ENCODE measurements around the gene GOLGA6A.
"Not testable (repeated sequence)": the region's sequence is repeated elsewhere in the genome, so short reads cannot be mapped to it uniquely, and the experiment has no call there.

GOLGA6A gene

DNA sequence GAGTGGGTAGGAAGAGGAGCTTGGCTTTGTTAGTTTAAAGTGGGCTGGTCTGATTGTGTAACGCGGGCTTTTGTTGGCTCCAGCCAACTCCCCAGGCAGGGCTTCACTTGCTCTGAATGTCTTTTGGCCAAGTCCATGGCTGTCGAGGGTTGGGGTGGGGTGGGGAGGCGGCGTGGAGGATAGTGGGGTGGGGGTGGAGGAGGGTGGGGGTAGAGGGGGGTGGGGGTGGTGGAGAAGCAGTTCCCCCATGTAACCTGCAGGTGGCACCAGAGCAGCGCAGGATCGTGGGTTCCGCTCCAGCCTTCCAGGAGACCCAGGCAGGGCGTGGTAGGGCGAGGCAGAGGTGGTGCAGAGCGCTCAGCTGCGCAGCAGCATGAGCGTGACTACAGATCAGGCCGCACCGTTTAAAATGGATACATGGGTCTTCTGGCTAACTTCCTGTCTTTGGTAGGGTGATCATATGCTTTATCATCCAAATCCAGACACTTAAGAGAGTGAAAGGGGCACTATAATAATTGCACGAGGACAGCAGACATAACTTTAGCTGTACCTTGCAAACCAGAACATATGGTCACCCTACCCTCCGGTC is 28.3 kb downstream of the GOLGA6A start:
- DNase-seq: peak in 45 of 56 donors; percentile 0 to 74 (median 37)

- DNase-seq: no peak
Measured at GRCh38 chr15:74053517-74053916, 28.8 kb downstream of the GOLGA6A start.

GRCh38 chr15:74052271-74053260 is 29.8 kb downstream of the GOLGA6A start:
- DNase-seq: not testable (repeated sequence)

GRCh38 chr15:74050556-74051234 is 31.7 kb downstream of the GOLGA6A start:
- no peak for DNase-seq

DNA sequence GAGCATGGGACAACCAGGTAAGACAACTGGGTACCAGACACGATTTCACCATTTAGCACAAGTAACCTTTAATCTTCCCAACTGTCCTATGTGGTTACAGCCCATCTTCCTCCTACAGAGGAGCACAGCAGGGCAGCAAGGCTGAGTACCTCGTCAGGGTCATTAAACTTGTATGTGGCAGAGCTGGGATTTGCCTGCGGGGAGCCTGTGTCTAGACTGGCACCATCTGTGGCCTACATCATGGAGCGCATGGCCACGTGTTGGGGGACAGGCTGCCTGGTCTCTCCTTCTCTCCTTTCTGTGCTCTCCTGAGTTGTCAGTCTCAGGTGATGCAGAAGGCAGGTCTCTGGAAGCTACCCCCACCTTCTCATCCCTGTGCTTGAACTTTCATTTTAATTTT is 32.2 kb downstream of the GOLGA6A start:
- DNase-seq: no peak

DNA sequence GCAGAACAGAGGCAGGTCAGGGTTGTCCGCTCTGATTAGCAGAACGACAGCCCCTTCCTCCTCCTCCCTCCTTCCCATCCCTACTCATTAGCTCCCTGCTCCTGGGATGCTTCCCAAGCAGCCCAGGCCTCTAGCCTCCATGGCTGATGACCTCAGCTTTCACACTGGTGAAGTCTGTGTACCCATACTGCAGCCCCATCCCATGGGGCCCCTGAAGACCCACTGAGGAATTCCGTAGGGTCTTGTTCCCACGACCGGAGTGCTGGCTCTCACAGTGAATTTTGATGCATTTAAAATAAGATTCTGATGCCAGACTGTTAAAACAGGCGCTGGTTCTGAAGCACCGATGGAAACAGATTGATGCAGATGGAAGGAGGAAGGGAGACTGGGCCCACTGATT is 36.1 kb downstream of the GOLGA6A start:
- DNase-seq: no peak

DNA sequence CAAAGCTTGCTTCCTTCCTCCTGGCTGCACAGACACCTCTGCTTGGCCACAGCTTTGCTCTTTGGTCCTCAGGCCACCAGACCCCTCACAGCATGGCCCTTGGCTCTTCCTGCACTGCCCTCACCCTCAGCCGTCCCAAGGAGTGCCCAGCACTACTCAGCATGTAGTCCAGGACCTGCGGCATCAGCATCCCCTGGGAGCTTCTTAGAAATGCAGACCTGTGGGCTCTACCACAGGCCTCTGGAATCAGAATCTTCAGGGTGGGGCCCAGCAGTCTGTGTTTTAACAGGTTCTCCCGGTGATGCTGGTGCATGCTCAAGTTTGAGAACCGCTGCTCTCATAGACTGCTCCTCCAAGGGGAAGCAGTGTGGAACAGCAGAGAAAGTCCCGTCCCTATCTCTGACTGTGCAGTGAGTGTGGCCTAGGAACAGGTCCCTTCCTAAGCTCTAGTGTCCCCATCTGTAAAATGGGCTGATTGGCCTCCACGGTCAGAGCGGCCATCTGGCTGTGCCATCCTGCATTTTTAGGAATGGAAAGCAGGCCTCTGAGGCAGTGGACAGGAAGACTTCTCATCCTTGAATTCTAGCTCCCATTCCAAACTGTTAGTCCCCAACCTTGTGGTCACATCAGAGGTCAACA is 36.6 kb downstream of the GOLGA6A start:
- DNase-seq: no peak

- no peak for DNase-seq
Measured at GRCh38 chr15:74045184-74045583, 37.2 kb downstream of the GOLGA6A start.

- DNase-seq: no peak
Measured at GRCh38 chr15:74044267-74045110, 37.9 kb downstream of the GOLGA6A start.

GRCh38 chr15:74043425-74044266 is 38.7 kb downstream of the GOLGA6A start:
- no peak for DNase-seq

- no peak for DNase-seq
Measured at GRCh38 chr15:74042603-74043424, 39.5 kb downstream of the GOLGA6A start.

DNA sequence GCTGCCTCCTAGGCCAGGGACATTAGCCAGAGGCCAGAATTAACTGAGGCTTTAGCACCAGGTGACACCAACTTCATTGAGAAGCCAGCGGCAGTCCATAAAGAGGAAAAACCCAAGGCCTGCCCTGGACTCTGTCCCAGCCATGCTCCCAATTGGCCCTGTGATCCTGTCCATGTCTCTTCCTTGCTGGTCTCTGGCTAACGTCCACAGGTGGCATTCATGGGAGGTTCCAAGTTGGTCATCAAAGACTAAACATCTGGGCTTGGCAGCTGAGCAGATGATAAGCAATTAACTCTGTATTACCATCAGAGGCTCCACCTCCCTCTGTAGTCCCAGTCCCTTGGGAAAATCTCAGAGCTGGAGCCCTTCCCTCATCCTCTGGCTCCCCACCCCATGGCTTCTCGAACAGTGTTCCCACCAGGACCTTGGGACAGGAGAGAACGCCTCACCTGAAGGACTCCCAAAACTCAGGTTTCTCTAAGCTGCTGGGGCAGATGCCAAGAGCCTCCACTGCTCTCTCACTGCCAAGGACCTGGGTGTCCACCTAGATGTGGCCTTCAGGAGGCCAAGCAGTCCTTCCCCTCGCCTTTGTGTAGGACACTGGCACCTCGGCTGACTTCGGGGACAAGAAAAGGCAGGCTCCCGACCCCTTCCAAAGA is 40.4 kb downstream of the GOLGA6A start:
- no peak for DNase-seq

- DNase-seq: no peak
Measured at GRCh38 chr15:74041311-74041756, 41.0 kb downstream of the GOLGA6A start.

DNA sequence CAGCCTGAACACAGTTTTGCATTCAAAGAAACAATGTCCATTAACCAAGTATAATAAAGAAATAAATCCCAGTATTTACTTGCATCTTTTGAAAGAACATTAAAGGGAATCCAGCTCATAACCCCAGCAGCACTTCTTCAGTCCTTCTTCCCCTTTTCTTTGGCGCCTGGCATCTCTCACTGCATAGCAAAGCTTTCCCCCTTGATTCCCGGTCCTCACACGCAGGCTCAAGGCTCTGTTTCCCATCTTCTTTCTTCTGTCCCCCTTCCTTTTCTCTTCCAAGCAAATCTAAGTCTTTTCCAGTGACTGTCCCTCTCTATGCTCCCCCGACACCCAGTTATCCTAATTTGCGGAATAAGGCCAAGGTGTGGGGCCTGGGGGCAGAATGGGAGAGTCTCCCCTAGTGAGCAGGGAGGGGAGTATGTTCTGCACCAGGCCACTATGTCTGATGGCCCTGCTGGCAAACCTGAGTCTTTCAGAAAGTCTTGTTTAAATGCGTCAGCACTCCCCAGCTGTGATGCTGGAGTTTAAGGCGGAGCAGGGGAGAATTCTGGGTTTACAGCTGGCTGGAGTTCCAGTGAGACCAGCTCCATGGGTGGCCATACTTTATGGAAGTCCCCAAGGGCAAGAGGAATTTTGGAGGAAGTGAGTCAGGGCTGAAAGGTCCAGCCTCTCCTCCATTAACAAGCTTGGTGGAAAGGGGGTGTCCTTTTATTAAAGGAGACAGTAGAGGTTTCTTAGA is 42.1 kb downstream of the GOLGA6A start:
- DNase-seq: no peak

GRCh38 chr15:74039656-74040010 is 42.7 kb downstream of the GOLGA6A start:
- no peak for DNase-seq

GRCh38 chr15:74038707-74039655 is 43.4 kb downstream of the GOLGA6A start:
- no peak for DNase-seq
